ENCODE data around the gene KIF26B. TPM values are rescaled to one million over a fixed set of nuclear protein-coding genes. Genes with fewer than 3 reads are reported as not detected.

KIF26B gene
- total RNA-seq, 1 donor from 2014 or later = 2.1 TPM

DNA sequence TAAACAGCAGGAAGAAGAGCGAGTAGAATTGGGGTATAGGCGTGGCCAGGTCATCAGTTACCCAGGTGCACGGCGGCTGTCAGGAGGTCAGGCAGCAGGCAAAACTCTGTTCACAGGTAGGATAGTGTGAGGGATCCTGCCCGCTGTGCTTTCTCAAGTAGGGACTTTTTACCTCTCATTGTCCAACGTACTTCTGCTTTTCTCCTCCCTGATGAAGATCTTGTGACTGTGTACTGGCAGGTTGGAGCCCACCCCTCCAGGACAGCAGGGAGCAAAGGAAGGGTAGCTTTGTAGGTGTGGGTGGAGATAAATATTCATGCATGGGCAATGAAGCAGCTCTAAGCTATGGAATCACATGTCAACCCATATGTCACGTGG lies 373.5 kb downstream of the KIF26B start:
- TF ChIP-seq, protein P1, sequence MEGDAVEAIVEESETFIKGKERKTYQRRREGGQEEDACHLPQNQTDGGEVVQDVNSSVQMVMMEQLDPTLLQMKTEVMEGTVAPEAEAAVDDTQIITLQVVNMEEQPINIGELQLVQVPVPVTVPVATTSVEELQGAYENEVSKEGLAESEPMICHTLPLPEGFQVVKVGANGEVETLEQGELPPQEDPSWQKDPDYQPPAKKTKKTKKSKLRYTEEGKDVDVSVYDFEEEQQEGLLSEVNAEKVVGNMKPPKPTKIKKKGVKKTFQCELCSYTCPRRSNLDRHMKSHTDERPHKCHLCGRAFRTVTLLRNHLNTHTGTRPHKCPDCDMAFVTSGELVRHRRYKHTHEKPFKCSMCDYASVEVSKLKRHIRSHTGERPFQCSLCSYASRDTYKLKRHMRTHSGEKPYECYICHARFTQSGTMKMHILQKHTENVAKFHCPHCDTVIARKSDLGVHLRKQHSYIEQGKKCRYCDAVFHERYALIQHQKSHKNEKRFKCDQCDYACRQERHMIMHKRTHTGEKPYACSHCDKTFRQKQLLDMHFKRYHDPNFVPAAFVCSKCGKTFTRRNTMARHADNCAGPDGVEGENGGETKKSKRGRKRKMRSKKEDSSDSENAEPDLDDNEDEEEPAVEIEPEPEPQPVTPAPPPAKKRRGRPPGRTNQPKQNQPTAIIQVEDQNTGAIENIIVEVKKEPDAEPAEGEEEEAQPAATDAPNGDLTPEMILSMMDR (IDR thresholded peaks at IDR 0.05; ENCODE audit: insufficient read depth, low read length, severe bottlenecking) = no peak
- FAIRE-seq (no peak), DNase-seq (ENCODE audit: low read depth) (no peak)
- Histone ChIP-seq H3K36me3 (ENCODE audit: control insufficient read depth, insufficient read depth, low read length) (no peaks in the 10 kb centered on the region), H3K27me3 (ENCODE audit: control insufficient read depth, insufficient read depth, low read length) (no peaks in the 10 kb centered on the region), H3K4me3 (ENCODE audit: low read depth, low read length) (no peak overlapping the region)

DNA sequence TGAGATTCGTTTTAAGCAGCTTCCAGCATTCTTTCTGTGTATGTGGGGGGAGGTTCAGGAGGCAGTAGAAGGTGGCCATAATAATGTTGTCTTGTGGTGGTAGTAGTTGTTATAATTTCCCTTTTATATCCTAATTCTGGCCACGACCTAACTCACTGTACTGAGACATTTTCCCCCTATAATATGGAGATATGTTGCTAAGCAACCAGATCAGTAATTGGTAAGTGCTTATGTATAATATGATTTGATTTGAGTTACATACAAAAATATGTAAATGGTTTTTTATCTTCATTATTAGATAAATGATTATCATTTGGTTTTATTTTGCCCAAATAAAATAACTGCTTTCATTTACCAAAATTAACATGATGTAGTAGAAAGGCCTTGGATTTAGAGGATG lies 376.2 kb downstream of the KIF26B start:
- no peaks in the 10 kb centered on the region for H3K27me3 ChIP-seq (ENCODE audit: control insufficient read depth, insufficient read depth, low read length)
- TF ChIP-seq, protein P1 (IDR thresholded peaks at IDR 0.05; ENCODE audit: insufficient read depth, low read length, severe bottlenecking) = no peak
- FAIRE-seq = no peak

DNA sequence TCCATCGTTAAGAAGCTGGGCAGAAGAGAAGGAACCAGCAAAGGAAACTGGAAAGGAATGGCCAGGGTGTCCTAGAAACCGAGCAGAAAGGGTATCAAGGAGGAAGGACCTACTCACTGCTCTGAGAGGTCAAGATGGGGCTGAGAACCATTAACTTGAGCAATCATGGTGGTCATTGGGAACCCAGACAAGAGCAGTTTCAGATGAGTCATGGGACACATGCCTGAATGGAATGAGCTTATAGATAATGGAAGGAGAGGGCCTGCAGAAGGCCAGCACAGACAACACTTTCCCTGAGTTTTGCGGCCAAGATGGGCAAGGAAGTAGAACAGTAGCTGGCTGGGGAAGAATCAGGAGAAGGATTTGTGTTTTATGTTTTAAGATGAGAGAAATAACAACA lies 383.2 kb downstream of the KIF26B start:
- Histone ChIP-seq H3K27me3 (ENCODE audit: control insufficient read depth, insufficient read depth, low read length) (no peaks in the 10 kb centered on the region), H3K36me3 (ENCODE audit: control insufficient read depth, insufficient read depth, low read length) (no peaks in the 10 kb centered on the region), H3K4me3 (ENCODE audit: low read depth, low read length) (no peak overlapping the region)
- FAIRE-seq (no peak), DNase-seq (ENCODE audit: low read depth) (no peak)
- TF ChIP-seq, protein P1 (IDR thresholded peaks at IDR 0.05; ENCODE audit: insufficient read depth, low read length, severe bottlenecking) = no peak

More for the DNA sequence above, 376.2 kb downstream of the KIF26B start:
- DNase-seq (ENCODE audit: low read depth) = no peak
- H3K36me3 ChIP-seq (ENCODE audit: control insufficient read depth, insufficient read depth, low read length) = no peaks in the 10 kb centered on the region
- H3K4me3 ChIP-seq (ENCODE audit: low read depth, low read length) = no peak overlapping the region

DNA sequence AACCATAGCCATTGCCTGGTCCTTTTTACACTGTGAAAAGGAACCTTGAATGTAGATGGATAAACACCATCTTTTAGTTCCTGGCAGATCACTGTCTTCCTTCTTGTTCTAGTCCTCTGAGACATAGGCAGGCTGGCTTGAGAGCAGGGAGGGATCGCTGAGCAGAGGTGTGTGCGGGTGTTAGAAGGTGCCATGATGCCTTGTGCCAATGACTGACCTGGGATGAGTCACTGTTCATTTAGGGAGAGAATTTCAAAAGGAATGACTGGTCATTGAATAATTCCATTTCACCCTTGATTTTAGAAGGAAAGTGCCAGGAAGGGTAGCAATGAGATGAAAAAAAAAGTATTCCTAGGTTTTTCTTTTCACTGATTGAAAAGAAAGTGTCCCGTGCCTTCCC lies 383.9 kb downstream of the KIF26B start:
- Histone ChIP-seq H3K36me3 (ENCODE audit: control insufficient read depth, insufficient read depth, low read length) (no peaks in the 10 kb centered on the region), H3K27me3 (ENCODE audit: control insufficient read depth, insufficient read depth, low read length) (no peaks in the 10 kb centered on the region), H3K4me3 (ENCODE audit: low read depth, low read length) (no peak overlapping the region)
- TF ChIP-seq, protein P1 (IDR thresholded peaks at IDR 0.05; ENCODE audit: insufficient read depth, low read length, severe bottlenecking) = no peak
- FAIRE-seq (no peak), DNase-seq (ENCODE audit: low read depth) (peak; percentile 21)

DNA sequence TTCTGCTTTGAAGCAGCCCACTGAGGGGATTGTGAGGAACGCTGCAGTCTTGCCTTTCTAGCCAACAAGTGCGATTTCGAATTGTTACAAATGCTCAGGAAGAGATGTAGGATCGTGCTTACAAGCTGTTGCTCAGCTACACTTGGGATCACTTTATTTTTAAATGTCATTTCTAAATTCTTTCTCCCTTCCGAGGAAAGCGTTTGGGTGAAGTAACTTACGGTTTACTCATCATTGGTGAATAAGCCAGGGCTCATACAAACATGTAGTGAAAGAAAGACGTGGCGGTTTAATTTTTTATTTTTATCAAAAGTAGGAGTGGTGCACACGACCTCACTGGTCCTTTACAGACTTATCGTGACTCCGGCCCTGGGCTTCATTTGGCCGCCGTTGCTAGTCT lies 386.6 kb downstream of the KIF26B start:
- Histone ChIP-seq H3K4me3 (ENCODE audit: low read depth, low read length) (no peak overlapping the region), H3K36me3 (ENCODE audit: control insufficient read depth, insufficient read depth, low read length) (no peaks in the 10 kb centered on the region), H3K27me3 (ENCODE audit: control insufficient read depth, insufficient read depth, low read length) (no peaks in the 10 kb centered on the region)
- FAIRE-seq (no peak), DNase-seq (ENCODE audit: low read depth) (no peak)
- TF ChIP-seq, protein P1 (IDR thresholded peaks at IDR 0.05; ENCODE audit: insufficient read depth, low read length, severe bottlenecking) = no peak

DNA sequence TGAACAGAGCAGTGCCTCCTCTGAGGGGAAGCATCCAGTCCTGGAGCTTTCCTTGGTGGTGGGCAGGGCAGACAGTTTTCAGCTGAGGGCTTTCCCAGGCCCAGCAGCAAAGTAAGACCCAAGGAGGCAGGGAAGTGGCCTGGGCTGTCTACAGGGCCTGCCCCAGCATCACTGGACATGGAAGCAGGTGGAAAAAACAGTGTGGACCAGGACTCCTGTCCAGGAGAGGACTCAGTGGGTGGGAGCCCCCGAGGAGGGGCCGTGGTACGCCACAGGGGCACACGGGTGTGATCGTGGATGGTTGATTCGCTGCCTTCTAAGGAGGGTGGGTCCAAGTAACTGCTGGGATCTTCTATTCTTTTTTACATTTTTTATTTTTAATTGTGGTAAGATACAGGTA lies 387.6 kb downstream of the KIF26B start:
- Histone ChIP-seq H3K36me3 (ENCODE audit: control insufficient read depth, insufficient read depth, low read length) (no peaks in the 10 kb centered on the region), H3K27me3 (ENCODE audit: control insufficient read depth, insufficient read depth, low read length) (no peaks in the 10 kb centered on the region), H3K4me3 (ENCODE audit: low read depth, low read length) (no peak overlapping the region)
- FAIRE-seq = no peak
- no peak for DNase-seq (ENCODE audit: low read depth)
- TF ChIP-seq, protein P1 (IDR thresholded peaks at IDR 0.05; ENCODE audit: insufficient read depth, low read length, severe bottlenecking) = no peak

Data from bronchial epithelial cell (primary cell).